GM19452 (cell line): ENCODE data around the gene CARF.
"Not testable (repeated sequence)": the region's sequence is repeated elsewhere in the genome, so short reads cannot be mapped to it uniquely, and the experiment has no call there.

Experiments
- ATAC-seq: cut with Tn5 transposase; IDR thresholded peaks from one replicate; pipeline ENCODE4 v1.9.1; 2021; ENCODE audit not compliant: unreplicated experiment

CARF gene

GRCh38 chr2:202934456-202934855 is 22.4 kb downstream of the CARF start:
- no peak for ATAC-seq

DNA sequence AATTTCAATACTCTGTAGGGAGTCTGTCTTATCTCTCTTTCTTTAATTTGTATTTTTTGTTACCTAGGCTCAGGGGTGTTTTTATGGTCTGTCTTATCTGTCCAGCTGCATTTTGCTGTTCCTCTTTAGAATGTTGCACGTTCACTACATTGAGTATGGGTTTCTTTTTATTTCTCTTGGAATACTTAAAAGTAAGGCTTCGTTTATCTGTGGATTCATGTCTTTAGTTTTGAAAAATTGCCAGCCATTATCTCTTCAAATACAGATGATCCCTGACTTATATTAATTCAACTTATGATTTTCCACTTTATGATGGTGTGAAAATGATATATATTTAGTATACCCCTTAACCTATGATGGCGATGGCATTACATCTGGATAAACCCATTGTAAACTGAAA is 26.9 kb downstream of the CARF start:
- ATAC-seq: no peak

- no peak for ATAC-seq
These were observed 29.7 kb downstream of the CARF start for GRCh38 chr2:202941771-202942170.

GRCh38 chr2:202944408-202944807 is 32.3 kb downstream of the CARF start:
- ATAC-seq: no peak

GRCh38 chr2:202944816-202945215 is 32.7 kb downstream of the CARF start:
- no peak for ATAC-seq

- ATAC-seq: no peak
These were observed 33.4 kb downstream of the CARF start for GRCh38 chr2:202945497-202945896.

- not testable (repeated sequence) for ATAC-seq
These were observed 37.3 kb downstream of the CARF start for GRCh38 chr2:202949333-202949732.

DNA sequence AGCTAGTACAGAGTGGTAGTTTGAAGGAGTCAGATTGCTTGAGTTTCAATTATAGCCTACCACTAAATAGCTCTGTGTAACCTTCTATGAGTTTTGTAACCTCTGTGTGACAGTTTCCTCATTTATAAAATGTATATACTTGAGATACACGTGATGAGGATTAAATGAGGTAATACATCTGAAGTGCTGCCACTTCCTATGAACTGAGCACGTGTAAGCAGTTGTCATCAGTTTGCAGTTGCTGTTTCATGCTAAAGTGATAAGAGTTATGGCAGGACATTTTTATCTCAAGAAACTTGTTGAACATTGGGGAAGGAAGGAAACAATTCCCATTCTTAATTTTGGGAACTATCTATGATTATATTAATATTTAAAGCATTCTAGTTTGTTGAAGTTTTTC is 38.5 kb downstream of the CARF start:
- ATAC-seq: no peak

- ATAC-seq: no peak
These were observed 48.4 kb downstream of the CARF start for GRCh38 chr2:202960524-202960923.

- ATAC-seq: no peak
These were observed 51.6 kb downstream of the CARF start for GRCh38 chr2:202963712-202964111.

DNA sequence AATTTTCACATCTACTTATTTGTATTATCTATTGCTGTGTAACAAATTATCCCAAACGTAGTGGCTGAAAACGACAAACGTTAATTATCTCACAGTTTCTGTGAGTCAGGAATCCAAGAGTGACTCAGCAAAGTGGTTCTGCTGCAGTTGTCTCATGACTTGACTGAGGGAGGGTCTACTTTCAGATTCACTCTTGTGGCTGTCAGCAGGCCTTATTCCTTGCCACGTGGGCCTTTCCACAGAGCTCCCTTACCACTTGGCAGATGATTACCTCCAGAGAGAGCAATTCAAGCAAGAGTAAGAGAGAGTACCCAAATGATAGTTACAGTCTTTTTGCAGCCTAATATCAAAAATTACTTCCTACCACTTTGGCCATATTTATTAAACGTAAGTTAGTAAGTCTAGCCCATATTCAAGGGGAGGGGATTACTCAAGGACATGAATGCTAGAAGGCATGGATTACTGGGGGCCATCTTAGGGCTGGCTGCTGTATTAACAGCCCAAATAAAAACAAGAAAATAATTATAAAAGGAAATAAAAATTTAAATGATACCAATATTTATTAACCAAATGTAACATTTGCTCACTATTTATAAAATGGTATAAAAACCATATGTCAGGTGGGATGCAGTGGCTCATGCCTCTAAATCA is 53.9 kb downstream of the CARF start:
- peak; percentile 89 for ATAC-seq

- not testable (repeated sequence) for ATAC-seq
These were observed 57.3 kb downstream of the CARF start for GRCh38 chr2:202969404-202969803.

- ATAC-seq: no peak
These were observed 64.7 kb downstream of the CARF start for GRCh38 chr2:202976809-202977208.

DNA sequence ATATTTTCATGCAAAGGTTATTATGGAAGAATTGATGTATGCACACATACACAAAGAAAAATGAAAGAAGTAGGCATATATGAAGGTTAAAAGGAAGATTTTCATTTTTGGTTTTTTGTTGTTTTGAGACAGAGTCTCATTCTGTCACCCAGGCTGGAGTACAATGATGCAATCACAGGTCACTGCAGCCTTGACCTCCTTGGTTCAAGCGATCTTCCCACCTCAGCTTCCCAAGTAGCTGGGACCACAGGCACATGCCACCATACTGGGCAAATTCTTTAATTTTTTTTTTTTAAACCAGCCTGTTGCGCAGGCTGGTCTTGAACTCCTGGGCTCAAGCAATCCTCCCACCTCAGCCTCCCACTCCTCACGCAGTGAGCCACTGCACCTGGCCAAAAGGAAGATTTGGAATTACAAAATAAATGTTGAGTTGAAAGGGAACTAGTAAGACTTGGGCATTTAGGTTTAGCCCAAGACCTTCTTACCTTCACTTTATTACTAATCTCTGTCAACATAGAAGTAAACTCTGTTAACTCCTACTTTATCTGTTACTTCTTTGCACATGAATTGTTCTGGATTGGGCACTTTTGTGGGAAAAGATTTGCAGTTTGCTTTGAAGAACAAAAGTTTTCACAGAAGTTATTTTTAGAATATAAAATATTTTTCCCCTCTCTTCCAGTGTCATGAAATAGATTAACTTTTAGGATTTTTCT is 70.9 kb downstream of the CARF start:
- no peak for ATAC-seq

- ATAC-seq: no peak
These were observed 77.7 kb downstream of the CARF start for GRCh38 chr2:202989749-202990148.

DNA sequence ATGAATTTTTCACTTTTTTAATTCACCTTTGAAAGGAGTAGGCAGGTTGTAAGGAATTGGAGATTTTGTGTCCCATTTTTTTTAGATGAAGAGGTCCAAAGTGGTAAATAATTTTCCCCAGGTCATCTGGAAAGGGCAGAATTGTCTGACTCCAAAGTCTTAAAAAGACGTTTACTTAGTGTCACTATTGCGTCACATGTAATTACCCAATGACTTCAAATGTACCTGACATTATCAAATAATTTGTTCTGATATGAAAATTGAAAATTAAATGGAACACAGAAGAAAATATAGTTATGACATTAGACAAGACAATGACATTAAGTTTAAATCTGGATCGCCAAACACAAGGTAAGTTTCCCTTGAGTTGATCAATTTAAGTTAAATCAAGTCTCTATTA is 78.4 kb downstream of the CARF start:
- no peak for ATAC-seq

DNA sequence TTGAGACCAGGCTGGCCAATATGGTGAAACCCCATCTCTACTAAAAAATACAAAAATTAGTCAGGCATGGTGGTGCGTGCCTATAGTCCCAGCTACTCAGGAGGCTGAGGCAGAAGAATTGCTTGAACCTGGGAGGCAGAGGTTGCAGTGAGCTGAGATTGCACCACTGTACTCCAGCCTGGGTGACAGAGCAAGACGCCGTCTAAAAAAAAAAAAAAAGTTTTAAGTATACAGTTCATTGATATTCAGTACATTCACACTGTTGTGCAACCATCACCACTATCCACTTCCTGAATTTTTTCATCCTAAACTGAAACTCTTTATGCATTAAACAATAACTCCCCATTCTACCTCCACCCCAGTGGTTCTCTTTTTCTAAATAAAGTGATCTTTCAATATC is 85.0 kb downstream of the CARF start:
- ATAC-seq: not testable (repeated sequence)

GRCh38 chr2:203002054-203002821 is 90.2 kb downstream of the CARF start:
- no peak for ATAC-seq

DNA sequence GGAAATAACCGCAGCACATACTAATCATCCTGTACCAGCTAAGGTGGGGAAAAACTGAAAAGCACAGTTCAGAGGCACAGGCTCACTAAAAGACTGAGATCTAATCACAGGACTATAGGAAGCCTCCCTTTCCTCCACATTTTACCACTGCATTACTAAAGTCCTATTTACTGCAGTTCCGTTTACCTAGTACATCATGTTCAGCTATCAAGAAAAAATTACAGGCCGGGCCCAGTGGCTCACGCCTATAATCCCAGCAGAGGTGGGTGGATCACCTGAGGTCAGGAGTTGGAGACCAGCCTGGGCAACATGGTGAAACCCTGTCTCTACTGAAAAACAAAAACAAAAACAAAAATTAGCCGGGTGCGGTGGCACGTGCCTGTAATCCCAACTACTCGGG is 91.6 kb downstream of the CARF start:
- no peak for ATAC-seq

DNA sequence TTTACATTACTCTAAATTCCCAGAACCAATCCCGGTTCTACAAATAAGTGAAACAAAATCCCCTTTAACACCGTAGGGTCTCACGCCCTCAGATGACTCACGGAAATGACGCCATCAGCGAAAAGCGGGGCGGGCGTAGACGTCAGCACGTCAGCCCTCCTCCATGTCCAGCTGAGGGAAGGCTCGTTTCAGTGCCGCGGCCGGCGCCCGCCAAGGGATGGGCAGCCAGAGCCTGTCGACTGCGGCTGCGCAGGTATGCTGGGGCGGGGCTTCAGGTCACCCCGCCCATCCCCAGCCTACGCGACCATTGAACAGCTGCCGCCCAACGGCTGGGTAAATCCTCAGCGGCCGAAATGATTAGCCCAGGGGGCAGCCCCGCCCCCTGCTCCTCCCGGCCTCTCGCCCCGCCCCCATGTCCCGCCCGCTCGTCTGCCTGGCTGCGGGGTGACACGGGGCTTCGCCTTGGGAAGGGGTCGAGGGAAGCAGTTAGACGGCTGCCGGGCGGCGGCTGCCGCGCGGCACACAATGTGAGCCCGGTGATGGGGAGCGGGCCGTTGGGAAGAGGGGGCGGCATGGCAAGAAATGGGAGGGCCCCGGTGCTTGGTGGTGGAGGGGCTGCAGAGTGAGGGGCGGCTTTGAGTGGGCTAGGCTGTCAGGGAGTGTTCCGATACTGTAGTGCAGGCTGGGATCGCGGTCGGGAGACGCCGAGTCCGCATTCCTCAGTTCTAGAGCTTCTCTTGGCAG is 102.6 kb downstream of the CARF start, which contains the start of gene NBEAL1:
NBEAL1 (plus strand) TSS at position 420 of the 744 bp plus-strand sequence. CDS start 1,510 bp downstream, outside the sequence.
- ATAC-seq: peak; percentile 98

DNA sequence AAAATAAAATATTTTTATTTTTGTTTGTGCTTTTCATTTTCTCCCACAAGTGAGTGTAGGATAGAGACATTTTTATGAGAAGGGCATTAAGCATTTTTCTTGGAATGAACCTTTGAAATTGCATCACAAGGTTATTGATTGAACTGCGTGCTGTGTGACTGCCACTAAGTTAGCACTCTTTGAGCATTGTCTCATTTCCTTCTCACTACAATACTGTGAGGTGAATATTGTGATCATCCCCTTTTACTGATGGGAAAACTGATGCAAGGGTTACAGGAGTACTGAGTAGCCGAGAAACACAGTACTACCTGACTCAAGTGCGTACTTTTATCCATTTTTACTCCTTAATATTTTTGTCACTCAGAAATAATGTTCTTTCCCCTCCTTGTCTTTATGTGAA is 104.6 kb downstream of the CARF start:
- no peak for ATAC-seq
